HEK293T (cell line): Measurements from ENCODE around the gene UBL7.

ENCODE experiments used
- CTCF ChIA-PET: fragments of 350-600 bp; formaldehyde crosslinking; extraction: SDS; loops from one replicate; lab custom pipeline; 2021; ENCODE audit warnings: antibody characterized with exemption, inconsistent platforms; lab: Yijun Ruan, JAX
- POLR2A ChIA-PET: fragments of 350-600 bp; formaldehyde crosslinking; extraction: SDS; loops from one replicate; lab custom pipeline; 2020; ENCODE audit warnings: antibody characterized with exemption, inconsistent platforms; lab: Yijun Ruan, JAX
- DNase-seq: peaks from one replicate; pipeline ENCODE4 v3.0.0; 2012; ENCODE audit warnings: mixed read lengths; ENCODE audit errors: extremely low spot score
- ARNT ChIP-seq: fragments of 450-650 bp; IDR thresholded peaks from 2 replicates; pipeline ENCODE4 v1.6.1; 2017; ENCODE audit warnings: mild to moderate bottlenecking
- BHLHE40 ChIP-seq: fragments of 450-650 bp; IDR thresholded peaks from 2 replicates; pipeline ENCODE4 v1.6.1; 2016; ENCODE audit warnings: mild to moderate bottlenecking, moderate library complexity, borderline replicate concordance
- CTBP1 ChIP-seq: fragments of 450-650 bp; IDR thresholded peaks from 2 replicates; pipeline ENCODE4 v1.6.1; 2016; ENCODE audit warnings: borderline replicate concordance
- ELF4 ChIP-seq: fragments of 450-650 bp; IDR thresholded peaks from 2 replicates; pipeline ENCODE4 v1.6.1; 2017; ENCODE audit warnings: antibody characterized with exemption
- FOXA1 ChIP-seq: fragments of 450-650 bp; IDR thresholded peaks from 2 replicates; pipeline ENCODE4 v1.6.1; 2016; ENCODE audit warnings: mild to moderate bottlenecking
- FOXK2 ChIP-seq: fragments of 450-650 bp; IDR thresholded peaks from 2 replicates; pipeline ENCODE4 v1.6.1; 2016; ENCODE audit warnings: mild to moderate bottlenecking
- FOXM1 ChIP-seq: fragments of 450-650 bp; IDR thresholded peaks from 2 replicates; pipeline ENCODE4 v1.6.1; 2017; ENCODE audit warnings: mild to moderate bottlenecking, borderline replicate concordance
- HDGF ChIP-seq: fragments of 450-650 bp; IDR thresholded peaks from 2 replicates; pipeline ENCODE4 v1.6.1; 2017; ENCODE audit warnings: antibody characterized with exemption, borderline replicate concordance
- L3MBTL2 ChIP-seq: fragments of 450-650 bp; conservative IDR thresholded peaks from 2 replicates; pipeline ENCODE4 v1.6.1; 2016; ENCODE audit warnings: mild to moderate bottlenecking
- LEF1 ChIP-seq: fragments of 450-650 bp; IDR thresholded peaks from 2 replicates; pipeline ENCODE4 v1.6.1; 2017; ENCODE audit warnings: mild to moderate bottlenecking, borderline replicate concordance
- NFRKB ChIP-seq: fragments of 450-650 bp; IDR thresholded peaks from 2 replicates; pipeline ENCODE4 v1.6.1; 2016; ENCODE audit warnings: mild to moderate bottlenecking, moderate library complexity
- SP1 ChIP-seq: fragments of 450-650 bp; IDR thresholded peaks from 2 replicates; pipeline ENCODE4 v1.6.1; 2017
- SUZ12 ChIP-seq: fragments of 450-650 bp; IDR thresholded peaks from 2 replicates; pipeline ENCODE4 v1.6.1; 2016; ENCODE audit warnings: mild to moderate bottlenecking
- TARDBP ChIP-seq: fragments of 450-650 bp; IDR thresholded peaks from 2 replicates; pipeline ENCODE4 v1.6.1; 2016
- ZNF384 ChIP-seq: fragments of 450-650 bp; IDR thresholded peaks from 2 replicates; pipeline ENCODE4 v1.6.1; 2016
- TF ChIP-seq, protein P1 (sequence below): fragments of 450-650 bp; IDR thresholded peaks from 2 replicates; pipeline ENCODE4 v1.6.1; 2016

Gene UBL7, protein sequence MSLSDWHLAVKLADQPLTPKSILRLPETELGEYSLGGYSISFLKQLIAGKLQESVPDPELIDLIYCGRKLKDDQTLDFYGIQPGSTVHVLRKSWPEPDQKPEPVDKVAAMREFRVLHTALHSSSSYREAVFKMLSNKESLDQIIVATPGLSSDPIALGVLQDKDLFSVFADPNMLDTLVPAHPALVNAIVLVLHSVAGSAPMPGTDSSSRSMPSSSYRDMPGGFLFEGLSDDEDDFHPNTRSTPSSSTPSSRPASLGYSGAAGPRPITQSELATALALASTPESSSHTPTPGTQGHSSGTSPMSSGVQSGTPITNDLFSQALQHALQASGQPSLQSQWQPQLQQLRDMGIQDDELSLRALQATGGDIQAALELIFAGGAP

DNA sequence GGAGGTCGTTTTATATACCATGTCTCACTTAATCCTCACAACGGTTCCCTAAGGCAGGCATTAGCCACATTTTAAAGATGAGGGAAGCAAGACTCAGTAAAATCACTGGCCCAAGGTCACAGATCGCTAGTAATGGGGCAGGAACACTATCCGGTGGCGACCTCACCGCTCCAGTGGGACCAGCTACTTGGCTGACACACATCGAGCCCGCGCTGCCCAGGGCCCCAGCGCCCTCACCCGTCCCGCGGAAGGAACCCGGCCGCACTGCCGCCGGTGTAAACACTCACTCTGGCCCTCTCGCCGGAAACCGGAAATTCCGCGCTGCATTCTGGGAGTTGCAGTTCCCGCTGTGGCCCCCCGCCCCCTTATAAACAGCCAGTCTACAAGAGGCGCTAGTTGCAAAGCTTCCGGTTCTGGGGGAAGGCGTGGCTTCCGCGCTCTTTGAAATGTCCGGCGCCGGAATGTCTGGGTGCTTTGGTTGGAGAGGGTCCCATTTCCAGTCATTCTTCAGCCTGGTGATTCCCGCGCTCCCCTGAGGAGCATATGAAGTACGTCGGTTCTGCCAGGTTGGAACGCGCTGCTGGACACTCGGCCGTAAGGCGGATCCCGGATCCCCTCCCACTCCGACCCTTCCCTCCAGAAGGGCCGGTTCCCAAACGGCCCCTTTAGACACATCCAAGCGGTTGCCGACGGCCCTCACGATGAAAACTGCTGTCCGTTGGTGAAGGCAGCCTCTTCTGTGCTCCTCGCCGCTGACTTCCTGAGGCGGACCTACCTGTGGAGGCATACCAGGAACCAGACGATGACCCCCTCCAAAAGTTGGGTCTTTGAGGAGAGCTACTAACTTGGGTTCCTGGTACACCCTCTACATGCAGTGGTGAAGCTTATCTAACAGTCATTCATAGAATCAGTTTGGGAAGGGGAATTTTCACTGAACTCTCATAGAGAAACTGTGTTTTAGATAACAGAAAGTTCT, at the start of gene UBL7:
TSS of gene UBL7 (minus strand) at position 290 of the 976 bp plus-strand sequence. CDS start 2,293 bp downstream, outside the sequence.
- DNase-seq: peak; percentile 95
- POLR2A ChIA-PET: interaction anchor here (0.6 to 3.9 kb wide), 46 partner anchors 8 to 990 kb away, joined by 3 to 31 read pairs (median 4); partner anchors contain the start of genes ARID3B, CLK3, EDC3 and PML
- no peak for TF ChIP-seq SUZ12
- 0 out of 2 replicates have a peak, but pooled peaks have one; percentile 15 for TF ChIP-seq HDGF
- TF ChIP-seq FOXK2: peak; percentile 97
- TF ChIP-seq, protein P1, sequence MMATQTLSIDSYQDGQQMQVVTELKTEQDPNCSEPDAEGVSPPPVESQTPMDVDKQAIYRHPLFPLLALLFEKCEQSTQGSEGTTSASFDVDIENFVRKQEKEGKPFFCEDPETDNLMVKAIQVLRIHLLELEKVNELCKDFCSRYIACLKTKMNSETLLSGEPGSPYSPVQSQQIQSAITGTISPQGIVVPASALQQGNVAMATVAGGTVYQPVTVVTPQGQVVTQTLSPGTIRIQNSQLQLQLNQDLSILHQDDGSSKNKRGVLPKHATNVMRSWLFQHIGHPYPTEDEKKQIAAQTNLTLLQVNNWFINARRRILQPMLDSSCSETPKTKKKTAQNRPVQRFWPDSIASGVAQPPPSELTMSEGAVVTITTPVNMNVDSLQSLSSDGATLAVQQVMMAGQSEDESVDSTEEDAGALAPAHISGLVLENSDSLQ: no peak
- no peak for TF ChIP-seq ARNT
- TF ChIP-seq ELF4: peak; percentile 96
- peak; percentile 68 for TF ChIP-seq L3MBTL2
- TF ChIP-seq SP1: no peak
- no peak for TF ChIP-seq FOXM1
- CTCF ChIA-PET: interaction anchor here (0.9 to 1.7 kb wide), 4 partner anchors 25 to 308 kb away, joined by 3 to 4 read pairs (median 3); no protein-coding TSS in a partner anchor

DNA sequence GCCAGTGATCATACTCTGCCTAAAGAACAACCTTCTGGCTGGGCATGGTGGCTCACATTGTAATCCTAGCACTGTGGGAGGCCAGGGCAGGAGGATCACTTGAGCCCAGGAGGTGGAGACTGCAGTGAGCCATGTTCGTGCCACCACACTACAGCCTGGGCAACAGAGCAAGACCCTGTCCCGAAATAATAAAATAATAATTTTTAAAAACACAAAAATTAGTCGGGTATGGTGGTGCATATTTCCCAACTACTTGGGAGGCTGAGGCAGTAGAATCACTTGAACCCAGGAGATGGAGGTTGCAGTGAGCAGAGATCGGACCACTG, 45.5 kb upstream of the UBL7 start:
- POLR2A ChIA-PET: no interaction called here
- TF ChIP-seq SP1 (no peak), SUZ12 (no peak), L3MBTL2 (no peak), BHLHE40 (no peak), FOXM1 (no peak), CTBP1 (no peak), LEF1 (no peak), ELF4 (no peak), NFRKB (no peak), ZNF384 (no peak), FOXA1 (no peak), TARDBP (no peak), ARNT (no peak), HDGF (no peak), FOXK2 (no peak)
- TF ChIP-seq, protein P1: no peak
- CTCF ChIA-PET: interaction anchor here (0.6 kb wide), 1 partner anchor 59 kb away, joined by 3 read pairs; no protein-coding TSS in a partner anchor
- no peak for DNase-seq

DNA sequence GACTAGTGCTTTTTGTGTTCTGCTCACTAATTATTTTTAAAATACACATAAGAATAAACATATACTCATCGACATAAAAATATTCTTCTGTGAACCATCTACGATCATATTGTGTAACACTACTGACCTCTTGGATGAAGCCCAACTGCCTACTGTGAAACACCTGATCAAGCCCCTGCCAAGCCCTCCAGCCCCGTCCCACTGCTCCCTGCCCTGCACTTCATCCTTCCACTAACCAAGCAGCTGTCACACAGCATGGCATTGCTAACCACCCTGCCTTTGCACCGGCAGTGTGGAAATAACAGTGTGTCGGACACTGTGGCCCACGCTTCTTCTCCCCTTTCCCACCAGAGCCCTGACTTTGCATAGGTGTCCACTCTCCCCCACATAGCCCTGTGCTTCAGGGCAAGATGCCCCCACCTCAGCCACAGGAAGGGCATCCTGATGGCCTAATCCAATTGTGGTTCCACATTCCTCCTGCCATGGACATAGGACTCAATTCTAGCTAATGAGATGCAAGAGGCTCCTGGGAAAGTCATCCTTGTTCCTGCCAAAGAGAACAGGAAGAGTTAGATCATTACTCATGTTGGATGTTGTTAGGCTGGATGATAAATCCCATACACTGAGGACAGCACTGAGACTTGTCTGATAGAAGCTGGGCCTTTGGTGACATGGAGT, 45.0 kb upstream of the UBL7 start:
- DNase-seq: no peak
- CTCF ChIA-PET: no interaction called here
- POLR2A ChIA-PET: no interaction called here
- TF ChIP-seq CTBP1 (no peak), L3MBTL2 (no peak), ZNF384 (no peak), LEF1 (no peak), SUZ12 (no peak), FOXK2 (no peak), TARDBP (no peak), SP1 (no peak), BHLHE40 (no peak), NFRKB (no peak), FOXM1 (no peak), FOXA1 (no peak), ELF4 (no peak), HDGF (no peak), ARNT (no peak)
- TF ChIP-seq, protein P1: no peak

DNA sequence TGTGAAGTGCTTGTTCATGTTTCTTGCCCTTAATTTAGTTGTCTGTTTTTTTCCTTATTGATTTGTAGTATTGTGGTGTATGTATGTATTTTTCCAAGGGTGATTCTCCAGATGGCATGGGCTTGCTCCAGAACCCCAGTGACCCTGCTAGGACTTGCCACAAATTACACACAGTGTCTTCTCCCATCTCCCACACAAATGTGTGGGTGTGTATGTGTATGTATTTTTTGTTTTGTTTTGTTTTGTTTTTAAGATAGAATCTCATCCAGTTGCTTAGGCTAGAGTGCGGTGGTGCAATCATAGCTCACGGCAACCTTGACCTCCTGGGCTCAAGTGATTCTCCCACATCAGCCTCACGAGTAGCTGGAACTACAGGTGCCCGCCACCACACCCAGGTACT, 43.9 kb upstream of the UBL7 start:
- ChIA-PET POLR2A (no interaction called here), CTCF (no interaction called here)
- DNase-seq: no peak
- TF ChIP-seq HDGF (no peak), FOXA1 (no peak)

DNA sequence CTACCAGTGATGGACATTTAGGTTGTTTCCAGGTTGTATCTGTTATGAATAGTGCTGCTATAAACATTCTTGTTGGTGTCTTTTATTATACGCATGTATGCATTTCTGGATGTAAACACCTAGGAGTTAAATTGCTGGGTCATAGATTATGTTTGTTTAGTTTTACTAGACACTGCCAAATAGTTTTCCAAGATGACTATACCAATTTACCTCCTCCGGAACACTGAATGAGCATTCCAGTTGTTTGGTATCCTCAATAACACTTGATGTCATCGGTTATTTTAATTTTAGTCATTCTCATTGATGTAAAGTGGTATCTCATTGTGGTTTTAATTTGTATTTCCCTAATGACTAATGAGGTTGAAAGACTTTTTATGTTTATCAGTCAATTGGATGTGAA, 43.5 kb upstream of the UBL7 start:
- no peak for DNase-seq
- ChIA-PET CTCF (no interaction called here), POLR2A (no interaction called here)
- TF ChIP-seq L3MBTL2 (no peak), FOXA1 (no peak), FOXM1 (no peak), CTBP1 (no peak), TARDBP (no peak), ARNT (no peak), ELF4 (no peak), SP1 (no peak), LEF1 (no peak), ZNF384 (no peak), FOXK2 (no peak), BHLHE40 (no peak), NFRKB (no peak), SUZ12 (no peak), HDGF (no peak)
- TF ChIP-seq, protein P1: no peak
